ENCODE results near the gene CBFA2T3.

The CBFA2T3 gene

DNA sequence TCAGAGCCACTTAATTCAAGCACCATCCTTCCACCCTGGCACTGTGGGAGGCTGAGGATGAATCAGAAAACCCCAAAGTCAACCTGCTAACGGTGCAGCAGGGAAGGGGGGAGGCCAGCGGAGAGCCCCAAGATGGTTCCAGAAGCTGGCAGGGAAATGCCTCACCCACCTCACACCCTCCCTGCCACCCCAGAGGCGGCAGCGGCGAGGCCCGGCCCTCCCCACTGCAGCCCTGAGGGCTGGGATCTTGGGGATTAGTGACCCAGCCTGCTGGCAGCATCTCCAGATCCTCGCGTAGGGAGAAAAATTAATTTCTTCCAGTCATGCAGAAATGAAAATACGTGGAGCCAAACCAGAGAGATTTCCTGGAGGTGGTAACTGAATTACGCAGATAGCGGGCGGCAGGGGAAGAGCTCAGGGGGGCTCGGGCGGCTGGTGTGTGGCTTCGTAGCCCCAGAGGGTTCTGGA is 38.2 kb downstream of the CBFA2T3 start:
- no peak for DNase-seq (ENCODE audit: low read depth)

DNA sequence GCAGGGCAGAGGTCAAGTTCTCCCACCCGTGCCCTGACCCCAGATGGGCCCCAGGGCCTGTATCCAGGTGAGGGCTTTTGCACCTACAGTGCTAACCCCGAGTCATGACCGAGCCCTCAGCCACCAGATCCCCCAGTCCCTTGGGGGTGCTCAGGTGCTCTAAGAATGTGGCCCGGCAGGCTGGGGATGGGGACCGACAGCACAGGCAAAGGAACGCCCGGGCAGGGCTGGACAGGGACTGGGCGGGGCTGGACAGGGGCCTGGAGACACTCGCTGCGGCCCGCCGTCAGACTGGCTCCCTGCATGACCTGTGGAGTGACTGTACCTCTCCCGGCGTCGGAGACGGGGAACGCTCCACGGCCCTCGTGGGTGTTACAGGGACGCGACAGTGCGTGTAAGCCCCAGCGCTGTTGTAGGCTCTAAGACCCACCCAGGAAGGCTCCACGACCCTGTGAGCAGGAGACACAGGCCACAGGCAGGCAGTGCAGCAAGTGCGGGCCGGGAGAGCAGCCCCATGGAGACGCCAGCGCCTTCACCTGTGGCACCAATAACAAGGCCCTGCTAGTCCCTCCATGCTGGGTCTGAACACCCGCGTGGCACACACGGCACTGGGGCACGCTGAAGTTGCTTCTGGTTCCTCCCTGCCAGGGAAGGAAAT is 38.8 kb downstream of the CBFA2T3 start:
- DNase-seq (ENCODE audit: low read depth): no peak

DNA sequence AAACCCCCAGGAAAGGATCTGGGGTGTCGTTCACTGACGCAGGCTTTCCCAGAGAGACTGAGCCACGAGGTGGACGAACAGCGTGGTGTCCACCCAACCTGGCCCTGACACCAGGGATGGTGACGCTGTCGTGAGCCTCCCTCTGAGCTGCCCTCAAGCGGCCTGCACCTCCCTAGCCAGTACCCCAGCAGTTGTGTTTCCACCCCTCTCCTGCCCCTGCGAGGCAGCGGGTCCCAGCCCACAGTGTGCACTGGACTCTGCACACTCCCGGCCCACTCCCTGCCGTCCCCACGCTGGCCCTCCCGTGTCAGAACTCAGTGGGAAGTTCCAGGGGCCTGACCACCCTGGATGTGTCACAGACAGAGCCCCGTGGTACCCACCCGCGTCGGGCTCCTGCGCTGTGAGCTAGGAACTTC is 39.8 kb downstream of the CBFA2T3 start:
- DNase-seq (ENCODE audit: low read depth): no peak

DNA sequence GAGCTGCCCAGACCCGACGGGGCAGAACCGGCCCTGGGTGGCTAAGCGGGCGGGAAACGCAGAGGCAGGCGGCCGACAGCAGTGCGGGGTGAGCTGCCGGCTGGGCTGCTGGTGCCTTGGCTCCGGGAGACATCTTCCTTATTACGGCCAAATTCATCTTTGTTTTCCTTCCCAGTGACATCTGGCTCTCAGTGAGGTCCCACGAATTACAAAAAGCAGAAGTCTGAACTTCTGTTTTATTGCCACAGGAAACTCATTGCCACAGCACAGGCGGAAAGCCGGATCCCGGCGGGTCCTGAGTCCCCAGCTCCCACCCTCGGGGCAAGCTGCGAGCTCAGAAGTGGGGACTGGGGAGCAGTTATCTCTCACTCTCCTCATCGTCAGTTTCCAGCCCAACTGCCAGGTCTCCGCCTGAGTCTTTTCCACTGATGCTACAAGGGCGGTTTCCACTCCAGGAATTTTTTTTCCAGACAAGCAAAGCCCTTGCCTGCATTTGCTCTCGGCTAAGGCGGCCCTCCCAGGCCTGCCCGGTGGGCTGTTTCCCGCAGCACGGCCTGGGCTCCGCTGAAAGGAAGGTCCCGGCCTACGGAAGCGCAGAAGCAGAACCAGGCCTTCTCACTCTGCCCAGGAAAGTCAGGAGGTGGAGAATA is 40.3 kb downstream of the CBFA2T3 start:
- DNase-seq (ENCODE audit: low read depth): no peak

DNA sequence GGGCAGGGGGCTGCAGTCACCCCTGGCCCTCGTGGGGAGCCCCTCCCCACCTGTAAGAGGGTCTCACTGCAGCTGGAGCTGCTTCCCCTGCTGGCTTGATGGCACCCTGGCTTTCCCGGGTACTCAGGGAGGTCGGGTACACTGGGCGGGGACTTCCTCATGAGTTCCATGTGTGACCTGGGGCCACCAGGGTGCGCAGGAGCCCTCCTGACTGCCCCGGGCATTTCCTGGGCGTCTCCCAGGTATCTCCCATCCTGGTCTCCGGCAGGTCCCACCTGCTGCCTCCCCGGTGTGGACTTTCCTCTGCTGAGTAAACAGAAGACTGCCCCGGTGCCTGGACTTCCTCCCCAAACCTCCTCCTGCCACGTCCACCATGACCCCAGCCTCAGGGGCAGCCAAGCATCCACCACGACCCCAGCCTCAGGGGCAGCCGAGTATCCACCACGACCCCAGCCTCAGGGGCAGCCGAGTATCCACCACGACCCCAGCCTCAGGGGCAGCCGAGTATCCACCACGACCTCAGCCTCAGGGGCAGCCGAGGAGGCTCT is 40.9 kb downstream of the CBFA2T3 start:
- DNase-seq (ENCODE audit: low read depth): no peak

DNA sequence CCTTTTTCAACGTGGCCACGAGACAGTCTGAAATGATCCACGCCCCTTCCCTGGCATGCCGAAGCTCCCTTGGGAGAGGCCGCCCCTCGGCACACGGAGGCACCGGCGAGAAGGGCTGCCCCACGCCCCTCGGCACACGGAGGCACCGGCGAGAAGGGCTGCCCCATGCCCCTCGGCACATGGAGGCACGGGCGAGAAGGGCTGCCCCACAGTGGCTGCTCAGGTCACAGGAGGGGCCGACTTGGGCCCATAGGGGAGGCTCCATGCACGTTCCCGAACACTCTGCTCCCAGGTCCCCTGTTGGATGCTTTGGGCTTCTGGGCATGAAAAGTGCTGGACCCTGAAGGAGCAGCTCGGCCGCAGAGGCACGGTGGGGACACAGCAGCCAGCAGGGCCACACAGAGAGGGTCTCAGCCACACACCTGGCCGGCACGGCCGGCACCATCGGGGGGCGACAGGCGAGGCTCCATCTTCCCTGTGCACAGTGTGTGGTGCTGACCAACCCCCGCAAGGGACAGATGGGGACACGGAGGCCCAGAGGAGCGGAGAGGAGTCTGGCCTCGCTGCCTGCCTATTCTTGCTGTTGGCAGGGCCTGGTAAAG is 42.8 kb downstream of the CBFA2T3 start:
- DNase-seq (ENCODE audit: low read depth): no peak

DNA sequence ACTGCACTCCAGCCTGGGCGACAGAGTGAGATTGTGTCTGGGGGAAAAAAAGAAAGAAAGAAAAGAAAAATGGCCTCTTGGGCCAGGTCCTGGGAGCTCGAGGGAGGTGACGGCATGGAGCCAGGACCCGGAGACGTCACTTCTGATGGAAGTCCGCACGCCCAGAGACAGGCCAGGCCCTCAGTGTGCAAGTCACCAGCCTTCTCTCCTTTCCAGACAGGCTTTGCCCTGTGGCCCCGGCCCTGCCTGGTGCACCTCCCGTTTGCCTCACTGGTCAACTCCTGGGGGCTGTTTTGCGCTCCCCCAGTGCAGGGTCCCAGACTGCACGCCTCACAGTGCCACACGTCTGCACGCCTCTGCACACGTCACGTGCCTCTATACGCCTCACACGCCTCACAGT is 44.1 kb downstream of the CBFA2T3 start:
- DNase-seq (ENCODE audit: low read depth): no peak

DNA sequence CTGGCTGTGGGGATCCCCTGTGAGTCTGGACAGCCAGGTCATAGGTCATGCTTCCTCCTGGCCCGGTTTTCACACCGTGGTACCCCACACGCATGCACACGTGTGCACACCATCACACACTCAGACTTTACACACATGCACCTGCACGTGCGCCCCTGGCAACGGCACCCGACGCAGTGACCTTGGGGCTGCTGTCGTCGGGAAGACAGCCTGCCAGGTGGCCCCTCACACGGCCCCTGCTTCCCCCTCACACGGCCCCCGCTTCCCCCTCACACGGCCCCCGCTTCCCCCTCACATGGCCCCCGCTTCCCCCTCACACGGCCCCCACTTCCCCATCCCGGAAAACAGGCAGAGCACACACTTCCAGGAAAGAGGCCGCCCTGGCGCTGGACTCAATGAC is 45.1 kb downstream of the CBFA2T3 start:
- no peak for DNase-seq (ENCODE audit: low read depth)

DNA sequence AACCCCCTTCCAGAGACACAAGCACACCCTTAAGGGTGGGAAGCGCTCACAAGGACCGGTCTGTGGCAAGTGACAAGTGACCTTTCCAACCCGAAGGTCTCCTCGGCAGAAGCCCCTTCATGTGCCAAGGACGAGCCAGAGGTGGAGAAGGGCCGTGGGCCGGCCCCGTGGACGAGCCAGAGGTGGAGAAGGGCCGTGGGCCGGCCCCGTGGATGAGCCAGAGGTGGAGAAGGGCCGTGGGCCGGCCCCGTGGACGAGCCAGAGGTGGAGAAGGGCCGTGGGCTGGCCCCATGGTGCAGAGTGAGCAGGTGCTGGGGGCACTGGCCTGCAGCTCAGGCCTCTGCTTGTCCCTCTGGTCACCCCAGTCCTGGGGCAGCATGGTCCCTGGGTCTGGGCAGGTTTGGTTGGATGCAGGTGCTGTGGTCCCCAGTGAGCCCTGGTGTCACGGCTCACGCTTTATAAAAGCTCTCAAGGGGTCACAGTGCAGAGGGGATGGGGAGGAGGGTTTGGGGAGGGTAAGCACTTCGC is 45.6 kb downstream of the CBFA2T3 start:
- no peak for DNase-seq (ENCODE audit: low read depth)

DNA sequence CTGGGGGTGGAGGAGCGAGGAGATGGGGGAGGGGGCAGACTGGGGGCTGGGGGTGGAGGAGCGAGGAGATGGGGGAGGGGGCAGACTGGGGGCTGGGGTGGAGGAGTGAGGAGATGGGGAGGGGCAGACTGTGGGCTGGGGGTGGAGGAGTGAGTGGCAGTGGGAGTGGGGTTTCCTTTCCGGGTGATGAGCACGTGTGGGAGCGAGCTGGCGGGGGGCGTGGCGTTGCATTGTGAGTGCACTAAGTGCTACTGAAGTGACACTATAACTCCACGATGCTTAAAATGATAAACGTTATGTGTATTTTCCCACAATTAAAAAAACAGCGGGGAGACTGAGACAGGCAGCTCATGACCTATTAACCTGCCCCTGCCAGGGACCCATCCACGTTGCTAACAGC is 46.3 kb downstream of the CBFA2T3 start:
- no peak for DNase-seq (ENCODE audit: low read depth)

DNA sequence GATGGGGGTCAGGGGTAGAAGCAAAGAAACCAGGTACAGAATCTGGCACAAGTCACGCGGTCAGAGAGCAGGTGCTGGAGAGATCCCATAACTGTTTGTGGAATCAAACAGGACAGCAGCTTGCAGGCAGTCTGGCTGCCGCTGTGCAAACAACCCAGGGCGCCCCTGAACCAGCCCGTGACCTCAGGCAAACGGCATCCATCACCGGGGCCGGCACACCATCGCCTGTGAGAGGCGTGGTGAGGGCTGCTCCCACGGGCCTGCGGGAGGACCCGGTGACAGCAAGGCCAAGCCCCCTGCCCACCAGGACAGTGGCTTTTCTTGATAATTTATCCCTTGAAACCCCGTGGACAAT is 47.9 kb downstream of the CBFA2T3 start:
- DNase-seq (ENCODE audit: low read depth): no peak

DNA sequence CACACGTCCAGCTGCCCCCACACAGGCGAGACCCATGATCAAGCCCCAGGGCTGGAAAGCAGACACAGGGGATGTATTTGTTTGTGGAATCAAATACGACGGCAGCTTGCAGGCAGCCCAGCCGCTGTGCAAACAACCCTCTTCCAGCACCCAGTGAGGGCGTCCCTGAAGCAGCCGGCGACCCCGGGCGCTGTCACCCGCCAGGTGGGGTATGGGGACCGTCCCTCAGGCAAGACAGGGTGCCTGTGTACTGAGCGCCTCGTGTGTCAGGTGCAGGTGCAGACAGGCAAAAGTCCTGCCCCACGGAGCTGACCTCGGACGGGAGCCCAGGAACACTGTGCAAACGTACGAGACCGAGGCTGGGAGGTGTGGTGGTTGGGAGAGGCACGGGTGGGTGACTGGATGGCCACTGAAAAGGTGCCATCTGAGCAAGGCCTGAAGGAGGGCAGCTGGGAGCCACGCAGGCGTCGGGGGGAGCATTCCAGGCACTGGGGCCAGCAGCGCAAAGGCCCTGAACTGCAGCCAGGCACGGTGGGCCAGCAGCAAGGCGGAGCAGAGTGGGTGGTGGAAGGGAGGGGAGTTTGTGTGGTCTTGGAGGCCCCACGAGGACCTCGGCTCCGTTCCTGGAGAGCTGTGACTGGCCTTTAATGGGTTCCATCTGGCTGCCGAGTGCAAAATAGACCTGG is 48.5 kb downstream of the CBFA2T3 start:
- no peak for DNase-seq (ENCODE audit: low read depth)

DNA sequence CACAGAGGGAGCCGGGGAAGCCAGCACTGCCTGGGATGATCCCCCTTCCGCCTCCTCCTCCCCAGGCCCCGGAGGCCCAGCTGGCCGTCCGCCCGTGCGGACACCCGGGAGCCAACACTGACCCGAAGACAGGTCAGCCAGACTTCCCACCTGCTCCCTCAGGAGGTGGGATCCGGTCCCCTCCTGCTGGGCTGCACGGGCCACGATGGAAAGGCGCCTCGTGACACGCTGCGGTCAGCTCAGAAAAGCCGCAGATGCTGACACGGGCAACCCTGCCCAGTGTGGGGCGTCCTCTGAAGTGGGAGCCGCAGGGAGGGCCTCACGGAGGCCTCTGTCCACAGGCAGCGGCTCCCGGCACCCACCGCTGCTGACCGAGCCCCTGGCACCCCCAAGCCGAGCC is 49.3 kb downstream of the CBFA2T3 start:
- no peak for DNase-seq (ENCODE audit: low read depth)

DNA sequence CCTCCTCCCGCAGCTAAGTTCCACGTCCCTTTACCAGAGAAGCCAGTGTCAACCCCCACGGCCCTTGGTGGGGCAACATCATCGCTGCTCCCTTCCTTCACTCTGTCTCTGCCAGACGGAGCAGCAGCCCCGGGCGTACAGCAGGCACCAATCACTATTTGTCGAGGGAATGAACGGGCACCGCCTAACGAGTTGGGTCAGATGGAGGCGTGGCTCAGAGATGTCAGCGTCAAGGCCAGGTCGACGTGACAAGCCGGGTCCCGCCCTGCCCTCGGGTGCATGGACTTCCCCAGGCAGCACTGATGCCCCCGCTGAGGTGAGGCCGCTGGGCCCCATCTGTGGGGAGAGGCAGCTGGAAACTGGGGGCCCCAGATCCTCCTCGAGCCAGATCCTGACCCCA is 50.0 kb downstream of the CBFA2T3 start:
- no peak for DNase-seq (ENCODE audit: low read depth)

DNA sequence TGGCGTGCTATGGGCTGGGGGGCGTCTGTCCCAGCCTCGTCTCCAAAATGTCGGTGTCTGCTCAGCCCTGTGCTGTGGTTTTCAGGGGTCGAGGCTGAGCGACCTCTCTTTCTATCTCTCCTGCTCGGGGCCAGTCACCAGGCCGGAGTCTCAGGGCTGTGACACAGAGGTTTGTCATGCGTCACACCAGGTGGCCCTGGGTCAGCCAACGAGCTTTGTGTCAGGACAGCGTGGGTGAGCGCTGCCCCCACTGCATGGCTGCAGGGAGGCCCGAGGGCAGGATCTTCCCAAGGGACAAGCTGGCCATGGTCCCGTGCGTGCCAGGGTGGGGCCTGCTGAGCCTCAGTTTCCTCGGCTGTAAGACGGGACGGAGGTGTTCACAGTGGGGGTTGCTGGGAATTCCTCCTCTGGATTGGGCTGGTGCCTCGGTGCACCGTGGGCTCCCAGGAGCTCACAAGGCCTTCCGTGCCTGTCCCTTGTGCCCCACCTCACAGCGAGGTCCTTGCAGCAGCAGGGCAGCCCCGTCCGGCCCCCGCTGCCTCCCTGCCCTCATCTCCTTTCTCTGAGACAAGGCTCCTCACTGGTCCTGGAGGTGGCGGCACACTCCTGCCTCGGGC is 50.5 kb downstream of the CBFA2T3 start:
- DNase-seq (ENCODE audit: low read depth): no peak

DNA sequence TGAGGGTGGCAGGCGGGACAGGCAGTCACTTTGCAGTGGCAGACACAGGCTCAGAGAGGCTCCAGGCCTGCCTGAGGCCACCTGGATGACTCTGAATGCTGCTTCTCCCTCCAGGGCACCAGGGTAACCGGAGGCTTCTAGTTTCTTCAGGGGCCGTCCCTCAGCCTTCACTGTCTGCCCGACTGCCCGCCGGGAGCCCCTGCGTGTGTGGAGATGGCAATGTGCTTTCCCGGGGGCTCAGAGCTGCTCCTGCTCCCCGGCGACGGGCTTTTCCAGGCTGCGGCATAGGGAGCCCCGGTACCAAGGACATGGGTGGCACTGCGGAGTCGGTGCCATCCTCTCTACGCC is 51.5 kb downstream of the CBFA2T3 start:
- DNase-seq (ENCODE audit: low read depth): no peak

DNA sequence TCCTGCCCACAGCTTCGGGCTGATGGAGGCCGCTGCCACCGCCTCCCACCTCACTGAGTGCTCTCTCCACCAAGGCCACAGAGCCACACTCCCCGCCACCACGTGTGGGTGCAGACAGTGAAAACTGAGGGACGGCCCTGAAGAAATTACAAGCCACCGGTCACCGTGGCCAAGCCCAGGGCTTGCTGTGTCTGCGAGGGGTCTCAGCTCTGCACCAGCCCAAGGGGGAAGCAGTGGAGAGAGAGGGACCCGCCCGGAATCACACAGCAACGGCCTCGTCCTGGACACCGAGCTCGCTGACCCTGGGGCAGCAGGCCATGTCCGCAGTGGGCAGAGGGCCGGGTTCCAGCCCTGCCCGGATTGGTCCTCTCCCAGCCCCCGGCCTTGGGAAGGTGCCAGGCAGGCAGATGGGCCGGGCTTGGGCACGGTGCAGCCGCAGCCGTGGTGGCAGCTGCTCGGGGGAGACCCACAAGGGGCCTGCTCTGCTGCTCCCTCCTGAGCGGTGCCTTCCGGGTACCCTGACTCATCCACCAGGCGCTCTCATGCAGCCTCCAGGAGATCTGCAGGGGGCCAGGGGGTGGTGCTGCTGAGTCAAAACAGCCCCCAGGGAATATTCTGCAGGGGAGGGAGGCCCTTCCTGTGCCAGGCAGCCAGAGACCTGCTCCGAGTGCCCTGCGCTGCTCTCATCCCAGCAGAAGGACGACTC is 52.0 kb downstream of the CBFA2T3 start:
- DNase-seq (ENCODE audit: low read depth): no peak

DNA sequence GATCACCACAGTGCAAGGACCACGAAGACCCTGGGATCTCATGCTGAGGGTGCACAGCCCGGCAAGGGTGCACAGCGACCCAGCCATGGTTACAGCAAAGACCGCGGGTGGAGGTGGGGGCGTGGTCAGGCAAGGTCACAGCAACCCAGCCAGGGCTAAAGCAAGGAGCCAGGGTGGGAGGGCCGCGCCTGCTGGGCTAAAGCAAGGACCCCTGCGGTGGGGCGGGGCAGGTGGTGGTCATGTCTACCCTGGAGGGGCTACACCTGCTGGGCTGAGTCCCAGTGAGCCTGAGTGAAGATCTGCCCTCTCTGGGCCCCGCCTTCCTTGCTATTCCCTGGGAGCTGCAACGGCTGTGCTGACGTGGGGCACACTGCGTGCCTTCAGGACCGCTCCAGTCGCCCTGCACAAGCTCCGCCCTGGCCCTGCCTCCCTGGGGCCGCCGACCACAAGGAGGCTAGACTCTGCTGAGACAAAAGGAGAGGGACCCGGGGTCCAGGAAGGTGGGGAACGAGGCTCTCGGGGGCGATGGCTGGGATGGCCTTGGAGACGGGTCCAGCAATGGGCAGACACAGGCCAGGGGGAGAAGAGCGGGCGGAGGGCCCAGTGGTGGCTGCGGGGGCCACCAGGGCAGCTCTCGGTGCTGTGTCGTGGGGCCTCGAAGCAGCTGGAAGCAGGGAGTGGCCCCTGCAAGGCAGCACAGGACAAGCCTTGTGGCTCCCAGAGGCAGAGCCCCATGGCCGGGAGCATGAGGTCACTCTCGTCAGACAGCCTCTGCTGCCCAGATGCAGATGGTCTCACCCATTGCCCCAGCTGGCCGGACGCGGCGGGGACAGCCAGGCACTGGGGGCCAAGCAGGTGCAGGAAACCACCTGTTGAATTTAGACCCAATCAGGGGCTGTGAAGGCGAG is 52.8 kb downstream of the CBFA2T3 start:
- no peak for DNase-seq (ENCODE audit: low read depth)

DNA sequence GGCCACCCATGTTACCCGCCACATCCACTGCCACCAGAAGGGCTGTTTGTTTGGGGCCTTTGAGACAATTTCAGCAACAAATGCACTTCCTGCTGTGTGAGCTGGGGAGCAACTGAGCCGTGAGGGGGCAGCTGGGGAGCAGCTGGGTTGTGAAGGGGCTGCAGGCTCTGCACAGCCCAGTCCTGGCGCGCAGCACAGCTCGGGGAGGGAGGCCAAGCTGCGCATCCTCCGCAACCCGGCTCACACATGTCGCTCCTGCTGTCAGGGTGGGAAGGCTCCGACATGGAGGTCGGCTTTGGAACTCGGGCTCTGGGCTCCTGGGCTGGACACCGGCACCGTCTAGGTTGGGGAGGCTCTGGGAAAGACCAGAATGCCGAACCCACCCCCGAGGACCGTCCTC is 53.6 kb downstream of the CBFA2T3 start:
- no peak for DNase-seq (ENCODE audit: low read depth)

DNA sequence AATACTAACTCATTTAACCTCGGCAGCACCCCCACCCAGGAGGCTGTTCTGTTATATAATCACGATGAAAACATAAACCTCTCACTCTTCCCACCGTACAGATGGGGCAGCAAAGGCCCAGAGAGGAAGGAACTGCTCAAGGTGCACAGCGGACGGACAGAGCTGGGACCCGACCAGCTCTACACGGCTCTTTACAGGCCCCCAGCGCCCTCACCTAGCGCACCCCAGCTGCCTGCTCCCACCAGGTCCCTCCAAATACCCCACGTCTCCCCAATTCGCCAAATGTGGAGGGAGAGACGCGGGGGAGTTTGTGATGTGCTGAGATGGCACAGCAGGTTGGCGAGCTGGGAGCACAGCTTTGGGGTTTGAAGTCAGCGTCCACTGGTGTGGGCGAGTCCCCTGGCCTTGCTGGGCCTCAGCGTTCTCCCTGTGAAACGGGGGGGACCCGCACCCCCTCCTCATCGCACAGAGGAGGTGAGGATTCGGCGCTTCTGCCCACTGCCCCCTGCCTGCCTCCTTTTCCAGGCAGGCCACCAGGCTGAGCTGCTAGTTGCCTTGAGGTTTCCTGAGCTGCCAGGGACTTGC is 54.1 kb downstream of the CBFA2T3 start:
- no peak for DNase-seq (ENCODE audit: low read depth)

Data from stimulated activated CD4-positive, alpha-beta T cell treated with anti-CD3 and anti-CD28 coated beads, Interleukin-2, amount 100 ng/mL, for 4 hours (primary cell).